ENCODE data around the gene MRPL40. TPM values are rescaled to one million over a fixed set of nuclear protein-coding genes. Genes with fewer than 3 reads are reported as not detected.

MRPL40 gene
- total RNA-seq, 4 donors from 2014 or later, result 7.0 to 27.2 (median 10.2) TPM

DNA sequence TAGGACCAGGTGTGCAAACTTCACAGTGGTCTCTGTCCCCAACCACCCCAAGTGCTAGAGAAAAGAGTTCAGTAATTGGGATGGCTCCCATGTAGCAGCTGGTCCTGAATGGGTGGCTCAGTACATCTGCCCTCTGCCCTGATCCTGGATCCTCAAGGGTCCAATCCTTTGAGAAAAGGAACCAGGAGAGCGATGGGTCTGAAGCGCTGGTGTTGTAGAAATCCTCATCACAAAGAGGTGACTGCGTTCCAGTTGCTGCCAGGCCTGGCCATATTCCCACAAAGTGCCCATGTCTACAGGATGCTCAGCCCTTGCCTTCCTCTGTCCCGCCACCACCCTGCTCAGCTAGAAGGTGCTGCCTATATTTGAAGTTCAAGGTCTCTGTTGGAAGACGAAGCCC is 21.4 kb downstream of the MRPL40 start:
- no peak for TF ChIP-seq POLR2A (IDR thresholded peaks at IDR 0.05)
- TF ChIP-seq, protein P1, sequence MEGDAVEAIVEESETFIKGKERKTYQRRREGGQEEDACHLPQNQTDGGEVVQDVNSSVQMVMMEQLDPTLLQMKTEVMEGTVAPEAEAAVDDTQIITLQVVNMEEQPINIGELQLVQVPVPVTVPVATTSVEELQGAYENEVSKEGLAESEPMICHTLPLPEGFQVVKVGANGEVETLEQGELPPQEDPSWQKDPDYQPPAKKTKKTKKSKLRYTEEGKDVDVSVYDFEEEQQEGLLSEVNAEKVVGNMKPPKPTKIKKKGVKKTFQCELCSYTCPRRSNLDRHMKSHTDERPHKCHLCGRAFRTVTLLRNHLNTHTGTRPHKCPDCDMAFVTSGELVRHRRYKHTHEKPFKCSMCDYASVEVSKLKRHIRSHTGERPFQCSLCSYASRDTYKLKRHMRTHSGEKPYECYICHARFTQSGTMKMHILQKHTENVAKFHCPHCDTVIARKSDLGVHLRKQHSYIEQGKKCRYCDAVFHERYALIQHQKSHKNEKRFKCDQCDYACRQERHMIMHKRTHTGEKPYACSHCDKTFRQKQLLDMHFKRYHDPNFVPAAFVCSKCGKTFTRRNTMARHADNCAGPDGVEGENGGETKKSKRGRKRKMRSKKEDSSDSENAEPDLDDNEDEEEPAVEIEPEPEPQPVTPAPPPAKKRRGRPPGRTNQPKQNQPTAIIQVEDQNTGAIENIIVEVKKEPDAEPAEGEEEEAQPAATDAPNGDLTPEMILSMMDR (IDR thresholded peaks at IDR 0.05), result no peak
- DNase-seq, result no peak
- Histone ChIP-seq H3K27ac (no peak overlapping the region), H3K4me1 (peaks cover 0 to 2% (median 0%) of the 10 kb centered on the region in 4 donors), H3K27me3 (no peaks in the 10 kb centered on the region), H3K36me3 (peaks cover 0 to 77% (median 0%) of the 10 kb centered on the region in 3 donors), H3K9me3 (no peaks in the 10 kb centered on the region), H3K4me3 (no peak overlapping the region)

DNA sequence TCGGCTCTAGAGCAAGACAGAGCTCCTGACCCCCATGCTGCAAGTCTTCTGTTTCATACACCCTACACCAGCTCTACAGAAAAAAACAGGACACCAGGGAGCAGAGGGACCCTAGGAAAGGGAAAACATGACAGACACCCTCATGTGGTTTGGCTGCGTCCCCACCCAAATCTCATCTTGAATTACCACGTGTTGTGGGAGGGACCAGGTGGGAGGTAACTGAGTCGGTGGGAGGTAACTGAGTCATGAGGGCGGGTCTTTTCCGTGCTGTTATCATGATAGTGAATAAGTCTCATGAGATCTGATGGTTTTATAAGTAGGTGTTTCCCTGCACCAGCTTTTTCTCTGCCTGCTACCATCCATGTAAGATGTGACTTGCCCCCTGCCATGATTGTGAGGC is 21.8 kb downstream of the MRPL40 start:
- Histone ChIP-seq H3K4me1 (no peaks in the 10 kb centered on the region), H3K9me3 (no peaks in the 10 kb centered on the region), H3K27ac (no peak overlapping the region), H3K27me3 (no peaks in the 10 kb centered on the region), H3K4me3 (no peak overlapping the region), H3K36me3 (peaks cover 0 to 80% (median 0%) of the 10 kb centered on the region in 3 donors)
- TF ChIP-seq POLR2A (IDR thresholded peaks at IDR 0.05), result no peak
- TF ChIP-seq, protein P1 (IDR thresholded peaks at IDR 0.05), result no peak
- DNase-seq, result no peak

DNA sequence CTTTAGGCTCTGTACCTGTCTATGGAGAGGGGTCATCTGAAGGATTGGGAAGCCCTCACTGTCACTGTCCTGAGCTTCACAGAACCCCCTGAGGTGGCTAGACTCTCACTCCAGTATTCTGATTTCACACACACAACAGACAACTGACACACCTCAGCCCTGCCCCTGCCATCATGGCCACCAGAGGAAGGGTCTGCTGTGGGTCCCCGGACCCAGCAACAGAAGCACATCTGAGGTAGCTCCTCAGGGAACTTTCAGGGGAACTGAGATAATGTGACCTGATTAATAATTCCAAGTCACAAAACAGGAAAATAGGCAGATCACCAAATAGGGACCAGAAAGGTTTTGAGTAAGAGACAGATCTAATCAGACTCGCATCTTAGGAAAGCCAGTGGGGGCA is 22.7 kb downstream of the MRPL40 start:
- TF ChIP-seq POLR2A (IDR thresholded peaks at IDR 0.05), result no peak
- TF ChIP-seq, protein P1 (IDR thresholded peaks at IDR 0.05), result no peak
- H3K27me3 ChIP-seq, result no peaks in the 10 kb centered on the region
- no peak overlapping the region for H3K4me3 ChIP-seq
- H3K4me1 ChIP-seq, result no peaks in the 10 kb centered on the region
- H3K9me3 ChIP-seq, result no peaks in the 10 kb centered on the region
- DNase-seq, result no peak
- peaks cover 0 to 81% (median 0%) of the 10 kb centered on the region in 3 donors for H3K36me3 ChIP-seq
- no peak overlapping the region for H3K27ac ChIP-seq

DNA sequence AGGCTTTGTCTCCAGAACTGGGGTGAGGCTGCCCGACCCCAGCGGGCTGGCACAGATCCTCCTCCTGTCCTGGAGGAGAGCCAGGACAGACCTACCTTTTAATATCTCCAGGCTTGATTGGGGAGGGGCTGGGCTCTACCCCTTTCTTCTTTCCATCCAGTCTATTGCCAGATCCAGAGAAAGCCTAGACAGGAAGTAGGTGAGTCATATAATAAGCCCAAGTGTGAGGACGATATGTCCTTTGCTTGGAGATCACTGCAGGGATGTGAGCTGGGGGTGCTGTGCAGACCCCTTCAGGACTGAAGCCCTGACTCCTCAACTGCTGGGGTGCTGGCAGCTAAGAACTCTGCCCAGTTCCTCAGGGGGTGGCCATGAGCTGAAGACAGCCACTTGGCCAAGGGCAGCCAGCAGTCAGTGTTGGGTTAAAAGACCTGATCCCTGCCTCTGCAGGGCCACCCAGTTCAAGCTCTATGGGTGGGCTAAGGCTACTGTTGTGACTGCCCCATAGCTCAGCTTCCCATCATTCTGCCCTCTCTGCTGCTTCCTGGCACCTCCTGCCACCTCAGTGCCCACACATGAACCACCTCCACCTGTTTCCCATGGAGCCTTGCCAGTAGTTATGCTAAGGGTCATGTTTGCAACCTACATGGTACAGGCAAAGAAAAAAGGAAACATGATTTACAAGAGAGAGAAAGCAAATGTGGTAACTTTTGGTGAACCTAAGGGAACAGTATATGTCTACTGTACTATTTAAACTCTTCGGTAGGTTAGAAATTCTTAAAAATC is 23.4 kb downstream of the MRPL40 start:
- Histone ChIP-seq H3K9me3 (no peaks in the 10 kb centered on the region), H3K27ac (no peak overlapping the region), H3K36me3 (peaks cover 0 to 83% (median 0%) of the 10 kb centered on the region in 3 donors), H3K4me1 (no peaks in the 10 kb centered on the region), H3K4me3 (no peak overlapping the region), H3K27me3 (no peaks in the 10 kb centered on the region)
- TF ChIP-seq POLR2A (IDR thresholded peaks at IDR 0.05), result no peak
- TF ChIP-seq, protein P1 (IDR thresholded peaks at IDR 0.05), result no peak
- DNase-seq, result no peak

DNA sequence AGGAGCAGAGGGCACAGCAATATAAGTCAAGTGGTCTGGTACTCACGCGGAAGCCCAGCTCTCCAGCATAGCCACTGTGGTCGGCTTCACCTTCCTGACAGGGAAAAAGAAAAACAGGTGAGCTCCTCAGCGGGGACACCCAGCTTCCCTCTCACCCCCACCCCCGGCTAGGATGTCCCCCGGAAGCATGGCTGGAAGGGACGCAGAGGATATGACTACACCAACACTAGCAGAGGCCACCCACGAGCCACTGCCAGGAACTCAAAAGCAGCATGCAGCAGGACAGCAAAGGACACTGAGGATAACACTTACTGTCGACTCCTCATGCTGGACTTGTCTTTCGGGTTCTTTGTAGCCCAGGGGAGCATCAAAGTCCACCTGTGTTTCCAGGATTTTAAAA is 24.2 kb downstream of the MRPL40 start:
- H3K36me3 ChIP-seq, result peaks cover 0 to 80% (median 0%) of the 10 kb centered on the region in 3 donors

More for the DNA sequence above, 24.2 kb downstream of the MRPL40 start:
- no peak for TF ChIP-seq POLR2A (IDR thresholded peaks at IDR 0.05)
- TF ChIP-seq, protein P1 (IDR thresholded peaks at IDR 0.05), result no peak
- H3K27me3 ChIP-seq, result no peaks in the 10 kb centered on the region
- DNase-seq, result no peak
- no peaks in the 10 kb centered on the region for H3K4me1 ChIP-seq
- H3K27ac ChIP-seq, result no peak overlapping the region
- no peaks in the 10 kb centered on the region for H3K9me3 ChIP-seq
- H3K4me3 ChIP-seq, result no peak overlapping the region
